Measurements from ENCODE around the gene NLRC5. TPM values are rescaled to one million over a fixed set of nuclear protein-coding genes. Genes with fewer than 3 reads are reported as not detected.

Gene NLRC5
- total and polyA plus RNA-seq, 2 donors (not counting 3 experiments of a cell fraction or from before 2014, with no cell fraction given) = 7.4 to 26.3 TPM

GRCh38 chr16:57023541-57024249, 34.3 kb downstream of the NLRC5 start:
- intact Hi-C loops (cut with micrococcal nuclease) = no loop called here
- Histone ChIP-seq H4K20me1 (replicated peaks; ENCODE audit: control insufficient read depth, extremely low read depth, insufficient read depth, low read length) (no peaks in the 10 kb centered on the region), H3K4me1 (ENCODE audit: control insufficient read depth, extremely low read depth, insufficient read depth, low read length) (no peaks in the 10 kb centered on the region), H3K4me3 (replicated peaks in 1 of 3; ENCODE audit: insufficient read depth in 1 of 3, low read depth in 1 of 3, low read length in 3 of 3) (no peak overlapping the region), H3K27me3 (ENCODE audit: control insufficient read depth in 2 of 2, insufficient read depth in 2 of 2, low read length in 2 of 2) (no peaks in the 10 kb centered on the region), H2AFZ (ENCODE audit: low read depth, low read length) (no peak overlapping the region), H3K79me2 (ENCODE audit: control insufficient read depth, insufficient read depth, low read length) (no peaks in the 10 kb centered on the region), H3K4me2 (ENCODE audit: insufficient read depth, low read length) (no peak overlapping the region), H3K9ac (replicated peaks; ENCODE audit: extremely low read depth, insufficient read depth, low read length) (no peak overlapping the region), H3K27ac (ENCODE audit: insufficient read depth, low read depth, low read length) (no peak overlapping the region), H3K9me3 (replicated peaks; ENCODE audit: control insufficient read depth, insufficient read depth, low read length) (no peaks in the 10 kb centered on the region), H3K9me1 (replicated peaks; ENCODE audit: control insufficient read depth, extremely low read depth, insufficient read depth, low read length) (no peaks in the 10 kb centered on the region), H3K36me3 (ENCODE audit: control insufficient read depth in 2 of 2, extremely low read depth in 1 of 2, insufficient read depth in 2 of 2, low read length in 2 of 2) (no peaks in the 10 kb centered on the region)
- no peak for FAIRE-seq
- CTCF ChIA-PET = interaction anchor here (0.8 to 2.0 kb wide), 4 partner anchors 10 to 22 kb away, joined by 3 to 9 read pairs (median 4); no protein-coding TSS in a partner anchor
- POLR2A ChIA-PET = no interaction called here
- TF ChIP-seq MYC (IDR thresholded peaks at IDR 0.05; ENCODE audit: low read depth, low read length) (no peak), POLR2A (IDR thresholded peaks at IDR 0.05; ENCODE audit: low read depth, low read length) (no peak), FOS (IDR thresholded peaks at IDR 0.05; ENCODE audit: borderline replicate concordance, insufficient read depth, low read length) (no peak), JUN (IDR thresholded peaks at IDR 0.05; ENCODE audit: borderline replicate concordance, insufficient read depth, insufficient read length, low read depth) (no peak), POLR2AphosphoS5 (IDR thresholded peaks at IDR 0.05; ENCODE audit: insufficient read depth, low read depth, low read length) (no peak), MAX (IDR thresholded peaks at IDR 0.05; ENCODE audit: insufficient read depth, insufficient read length) (no peak), EZH2 (IDR thresholded peaks at IDR 0.05; ENCODE audit: borderline replicate concordance, low read depth, low read length, severe bottlenecking) (no peak), GATA2 (IDR thresholded peaks at IDR 0.05; ENCODE audit: insufficient read depth, insufficient read length, low read depth, low read length) (no peak)
- TF ChIP-seq, protein P1, sequence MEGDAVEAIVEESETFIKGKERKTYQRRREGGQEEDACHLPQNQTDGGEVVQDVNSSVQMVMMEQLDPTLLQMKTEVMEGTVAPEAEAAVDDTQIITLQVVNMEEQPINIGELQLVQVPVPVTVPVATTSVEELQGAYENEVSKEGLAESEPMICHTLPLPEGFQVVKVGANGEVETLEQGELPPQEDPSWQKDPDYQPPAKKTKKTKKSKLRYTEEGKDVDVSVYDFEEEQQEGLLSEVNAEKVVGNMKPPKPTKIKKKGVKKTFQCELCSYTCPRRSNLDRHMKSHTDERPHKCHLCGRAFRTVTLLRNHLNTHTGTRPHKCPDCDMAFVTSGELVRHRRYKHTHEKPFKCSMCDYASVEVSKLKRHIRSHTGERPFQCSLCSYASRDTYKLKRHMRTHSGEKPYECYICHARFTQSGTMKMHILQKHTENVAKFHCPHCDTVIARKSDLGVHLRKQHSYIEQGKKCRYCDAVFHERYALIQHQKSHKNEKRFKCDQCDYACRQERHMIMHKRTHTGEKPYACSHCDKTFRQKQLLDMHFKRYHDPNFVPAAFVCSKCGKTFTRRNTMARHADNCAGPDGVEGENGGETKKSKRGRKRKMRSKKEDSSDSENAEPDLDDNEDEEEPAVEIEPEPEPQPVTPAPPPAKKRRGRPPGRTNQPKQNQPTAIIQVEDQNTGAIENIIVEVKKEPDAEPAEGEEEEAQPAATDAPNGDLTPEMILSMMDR (IDR thresholded peaks at IDR 0.05; ENCODE audit: extremely low read depth in 1 of 2, insufficient read depth in 1 of 2, low read depth in 1 of 2, low read length in 2 of 2) = no peak
- no peak for DNase-seq (ENCODE audit: low read depth, low spot score)
- dilution Hi-C loops (cut with MboI; ENCODE audit: extremely low pct_ligation_motif_present, low sequenced_read_pairs) = no loop called here
- no TSS peak for BruUV-seq (replicated peaks)

Measured in endothelial cell of umbilical vein (primary cell).